ENCODE measurements around the gene DLEC1. TPM values are rescaled to one million over a fixed set of nuclear protein-coding genes. Genes with fewer than 3 reads are reported as not detected.

DLEC1 gene
- total and polyA plus RNA-seq, 2 donors (not counting 1 experiment from before 2014, with no cell fraction given), result 0.52 to 2.1 TPM

DNA sequence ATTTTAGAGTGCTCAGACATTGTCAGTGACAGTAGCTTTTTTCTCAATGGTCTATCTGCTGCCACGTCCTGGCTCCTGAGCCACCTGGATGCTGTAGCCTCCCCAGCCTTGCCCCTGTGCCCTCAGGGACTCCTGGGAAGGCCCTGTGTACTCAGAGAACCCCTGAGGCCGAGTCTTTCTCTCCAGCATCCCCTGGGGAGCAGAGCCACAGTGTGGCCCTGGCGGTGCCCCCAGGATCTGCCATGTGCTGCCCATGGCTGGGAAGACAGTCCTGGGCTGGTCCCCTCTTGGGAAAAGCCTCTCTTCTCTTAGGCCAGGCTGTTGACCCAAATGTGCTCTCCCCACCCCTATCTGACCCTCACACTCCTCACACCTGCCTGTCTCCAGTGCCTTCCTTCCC lies 104.5 kb downstream of the DLEC1 start:
- Histone ChIP-seq H4K20me1 (ENCODE audit: control insufficient read depth, insufficient read depth, low read length, poor library complexity, severe bottlenecking) (no peaks in the 10 kb centered on the region), H3K4me1 (ENCODE audit: control insufficient read depth in 2 of 2, insufficient read depth in 2 of 2, low read length in 2 of 2) (peaks cover 29 to 34% of the 10 kb centered on the region in 2 donors), H3K27ac (ENCODE audit: low read length in 2 of 2) (no peak overlapping the region), H3K27me3 (replicated peaks in 1 of 4; ENCODE audit: control extremely low read depth in 1 of 4, control insufficient read depth in 3 of 4, insufficient read depth in 4 of 4, low read length in 3 of 4) (no peaks in the 10 kb centered on the region), H3K36me3 (replicated peaks in 1 of 2; ENCODE audit: control extremely low read depth in 1 of 2, control insufficient read depth in 1 of 2, extremely low read depth in 1 of 2, insufficient read depth in 2 of 2, low read length in 1 of 2) (peaks cover 4 to 19% of the 10 kb centered on the region in 2 experiments), H3K4me2 (replicated peaks; ENCODE audit: low read depth, low read length, poor library complexity, severe bottlenecking) (no peak overlapping the region), H3K9me3 (ENCODE audit: control extremely low read depth in 1 of 3, control insufficient read depth in 2 of 3, insufficient read depth in 1 of 3, low read length in 2 of 3) (peaks cover 4 to 11% (median 7%) of the 10 kb centered on the region in 3 donors), H3K9ac (ENCODE audit: low read length) (no peak overlapping the region), H2AFZ (ENCODE audit: insufficient read depth, low read depth, low read length, poor library complexity, severe bottlenecking) (no peak overlapping the region), H3K4me3 (ENCODE audit: control extremely low read depth in 1 of 5, extremely low read depth in 1 of 5, insufficient read depth in 1 of 5, low read depth in 2 of 5, low read length in 4 of 5) (no peak overlapping the region), H3K79me2 (ENCODE audit: control insufficient read depth, insufficient read depth, low read length) (peaks cover 17% of the 10 kb centered on the region)
- no peak for DNase-seq
- 19% methylated on average over 3 of the region's 3 CpGs for WGBS (ENCODE audit: insufficient coverage)
- no peak overlapping the region for H3K4me3 Mint-ChIP-seq
- no peaks in the 10 kb centered on the region for H3K27me3 Mint-ChIP-seq
- no peak for ATAC-seq (ENCODE audit: low read depth)
- no peak overlapping the region for H3K27ac Mint-ChIP-seq
- TF ChIP-seq EZH2 (IDR thresholded peaks at IDR 0.05; ENCODE audit: borderline replicate concordance, insufficient read depth, low read depth, low read length, poor library complexity, severe bottlenecking), result no peak
- TF ChIP-seq, protein P1, sequence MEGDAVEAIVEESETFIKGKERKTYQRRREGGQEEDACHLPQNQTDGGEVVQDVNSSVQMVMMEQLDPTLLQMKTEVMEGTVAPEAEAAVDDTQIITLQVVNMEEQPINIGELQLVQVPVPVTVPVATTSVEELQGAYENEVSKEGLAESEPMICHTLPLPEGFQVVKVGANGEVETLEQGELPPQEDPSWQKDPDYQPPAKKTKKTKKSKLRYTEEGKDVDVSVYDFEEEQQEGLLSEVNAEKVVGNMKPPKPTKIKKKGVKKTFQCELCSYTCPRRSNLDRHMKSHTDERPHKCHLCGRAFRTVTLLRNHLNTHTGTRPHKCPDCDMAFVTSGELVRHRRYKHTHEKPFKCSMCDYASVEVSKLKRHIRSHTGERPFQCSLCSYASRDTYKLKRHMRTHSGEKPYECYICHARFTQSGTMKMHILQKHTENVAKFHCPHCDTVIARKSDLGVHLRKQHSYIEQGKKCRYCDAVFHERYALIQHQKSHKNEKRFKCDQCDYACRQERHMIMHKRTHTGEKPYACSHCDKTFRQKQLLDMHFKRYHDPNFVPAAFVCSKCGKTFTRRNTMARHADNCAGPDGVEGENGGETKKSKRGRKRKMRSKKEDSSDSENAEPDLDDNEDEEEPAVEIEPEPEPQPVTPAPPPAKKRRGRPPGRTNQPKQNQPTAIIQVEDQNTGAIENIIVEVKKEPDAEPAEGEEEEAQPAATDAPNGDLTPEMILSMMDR (IDR thresholded peaks at IDR 0.05), result no peak
- H3K9me3 Mint-ChIP-seq (ENCODE audit: insufficient read depth), result peaks cover 4% of the 10 kb centered on the region
- ChIA-PET POLR2A (interaction anchor here (0.6 kb wide), 1 partner anchor 21 kb away, joined by 4 read pairs; the partner anchor contains the start of gene OXSR1), CTCF (no interaction called here)
- intact Hi-C loops (cut with micrococcal nuclease), result no loop called here
- peaks cover 50% of the 10 kb centered on the region for H3K4me1 Mint-ChIP-seq

DNA sequence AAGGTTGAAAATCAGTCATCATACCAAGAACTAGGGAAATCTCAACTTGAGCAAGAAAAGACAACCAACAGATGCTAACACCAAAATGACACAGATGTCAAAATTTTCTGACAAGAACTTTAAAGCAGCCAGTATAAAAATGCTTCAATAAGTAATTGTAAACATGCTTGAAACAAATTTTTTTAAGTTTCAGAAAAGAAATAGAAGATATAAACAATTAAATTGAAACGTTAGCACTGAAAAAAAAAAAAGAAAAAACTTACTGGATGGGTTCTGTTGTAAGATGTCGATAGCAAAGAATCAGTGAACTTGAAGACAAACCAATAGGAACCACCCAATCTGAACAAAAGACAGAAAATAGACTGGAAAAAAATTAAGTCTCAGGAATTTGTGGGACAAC lies 107.5 kb downstream of the DLEC1 start:
- Histone ChIP-seq H2AFZ (ENCODE audit: insufficient read depth, low read depth, low read length, poor library complexity, severe bottlenecking) (no peak overlapping the region), H3K79me2 (ENCODE audit: control insufficient read depth, insufficient read depth, low read length) (no peaks in the 10 kb centered on the region), H3K36me3 (replicated peaks in 1 of 2; ENCODE audit: control extremely low read depth in 1 of 2, control insufficient read depth in 1 of 2, extremely low read depth in 1 of 2, insufficient read depth in 2 of 2, low read length in 1 of 2) (peaks cover 4 to 10% of the 10 kb centered on the region in 2 experiments), H4K20me1 (ENCODE audit: control insufficient read depth, insufficient read depth, low read length, poor library complexity, severe bottlenecking) (no peaks in the 10 kb centered on the region), H3K4me3 (ENCODE audit: control extremely low read depth in 1 of 5, extremely low read depth in 1 of 5, insufficient read depth in 1 of 5, low read depth in 2 of 5, low read length in 4 of 5) (no peak overlapping the region), H3K9me3 (ENCODE audit: control extremely low read depth in 1 of 3, control insufficient read depth in 2 of 3, insufficient read depth in 1 of 3, low read length in 2 of 3) (peaks cover 4 to 11% (median 7%) of the 10 kb centered on the region in 3 donors), H3K4me1 (ENCODE audit: control insufficient read depth in 2 of 2, insufficient read depth in 2 of 2, low read length in 2 of 2) (peaks cover 18 to 28% of the 10 kb centered on the region in 2 donors), H3K27me3 (replicated peaks in 1 of 4; ENCODE audit: control extremely low read depth in 1 of 4, control insufficient read depth in 3 of 4, insufficient read depth in 4 of 4, low read length in 3 of 4) (no peaks in the 10 kb centered on the region), H3K9ac (ENCODE audit: low read length) (no peak overlapping the region), H3K4me2 (replicated peaks; ENCODE audit: low read depth, low read length, poor library complexity, severe bottlenecking) (no peak overlapping the region), H3K27ac (ENCODE audit: low read length in 2 of 2) (no peak overlapping the region)
- Mint-ChIP-seq H3K27me3 (no peaks in the 10 kb centered on the region), H3K4me1 (peaks cover 44% of the 10 kb centered on the region), H3K4me3 (no peak overlapping the region), H3K9me3 (ENCODE audit: insufficient read depth) (peaks cover 4% of the 10 kb centered on the region), H3K27ac (no peak overlapping the region)
- TF ChIP-seq, protein P1 (IDR thresholded peaks at IDR 0.05), result no peak
- TF ChIP-seq EZH2 (IDR thresholded peaks at IDR 0.05; ENCODE audit: borderline replicate concordance, insufficient read depth, low read depth, low read length, poor library complexity, severe bottlenecking), result no peak
- ATAC-seq (ENCODE audit: low read depth) (no peak), DNase-seq (no peak)
- ChIA-PET CTCF (no interaction called here), POLR2A (no interaction called here)
- WGBS (ENCODE audit: insufficient coverage), result no CpG with 5 or more reads among the region's 2 CpGs
- intact Hi-C loops (cut with micrococcal nuclease), result no loop called here

All from B cell (primary cell).